Measurements from ENCODE around the gene CYP26A1.
A peak's percentile ranks its signal among the peaks of the same experiment; 100 is the strongest.

CYP26A1 gene

GRCh38 chr10:93067443-93068365 is 6.0 kb upstream of the CYP26A1 start:
- H3K9me3 ChIP-seq (ENCODE audit: control insufficient read depth, insufficient read depth, low read length), result no peaks in the 10 kb centered on the region
- H3K4me1 ChIP-seq (ENCODE audit: control insufficient read depth, insufficient read depth, low read length), result peaks cover 18% of the 10 kb centered on the region
- no peaks in the 10 kb centered on the region for H3K36me3 ChIP-seq (ENCODE audit: control insufficient read depth, insufficient read depth, low read length)
- H3K27me3 ChIP-seq (ENCODE audit: control insufficient read depth, insufficient read depth, low read length), result peaks cover 98% of the 10 kb centered on the region
- H3K9ac ChIP-seq (ENCODE audit: low read depth, low read length), result no peak overlapping the region
- peak overlapping the region; percentile 62 for H3K4me3 ChIP-seq (ENCODE audit: low read depth, low read length)

DNA sequence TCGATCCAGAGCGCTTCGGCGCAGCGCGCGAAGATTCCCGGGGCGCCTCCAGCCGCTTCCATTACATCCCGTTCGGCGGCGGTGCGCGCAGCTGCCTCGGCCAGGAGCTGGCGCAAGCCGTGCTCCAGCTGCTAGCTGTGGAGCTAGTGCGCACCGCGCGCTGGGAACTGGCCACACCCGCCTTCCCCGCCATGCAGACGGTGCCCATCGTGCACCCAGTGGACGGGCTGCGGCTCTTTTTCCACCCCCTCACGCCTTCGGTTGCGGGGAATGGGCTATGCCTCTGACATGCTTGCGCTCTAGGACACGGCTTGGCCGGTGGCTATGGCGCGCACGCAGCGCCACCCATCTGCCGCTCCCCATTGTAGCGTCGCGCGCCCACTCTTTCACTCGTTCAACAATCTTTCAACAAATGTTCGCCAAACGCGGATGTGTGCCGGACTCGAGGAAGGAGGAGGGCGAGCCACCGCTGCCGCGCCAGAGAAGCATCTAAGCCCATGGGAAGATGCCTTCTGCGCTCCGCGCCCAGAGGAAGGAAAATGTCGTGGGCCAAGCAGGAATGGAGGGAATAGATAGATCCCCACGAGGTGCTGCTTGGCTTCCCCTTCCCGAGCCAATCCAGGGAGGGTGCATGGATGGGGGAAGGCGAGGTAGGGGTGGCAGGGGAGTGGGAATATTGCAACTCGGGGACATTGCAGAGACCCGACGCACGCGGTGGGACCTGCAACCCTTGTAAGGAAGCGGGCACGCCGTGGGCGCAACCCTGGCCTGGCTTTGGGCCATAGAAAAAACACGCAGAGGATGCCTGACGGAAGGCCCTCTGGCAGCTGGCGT is 5.1 kb upstream of the CYP26A1 start:
- Histone ChIP-seq H3K4me1 (ENCODE audit: control insufficient read depth, insufficient read depth, low read length) (peaks cover 22% of the 10 kb centered on the region), H3K9me3 (ENCODE audit: control insufficient read depth, insufficient read depth, low read length) (no peaks in the 10 kb centered on the region), H3K4me3 (ENCODE audit: low read depth, low read length) (peak overlapping the region; percentile 62), H3K9ac (ENCODE audit: low read depth, low read length) (no peak overlapping the region), H3K36me3 (ENCODE audit: control insufficient read depth, insufficient read depth, low read length) (no peaks in the 10 kb centered on the region), H3K27me3 (ENCODE audit: control insufficient read depth, insufficient read depth, low read length) (peaks cover 97% of the 10 kb centered on the region)

GRCh38 chr10:93069245-93069561 is 4.5 kb upstream of the CYP26A1 start:
- peaks cover 22% of the 10 kb centered on the region for H3K4me1 ChIP-seq (ENCODE audit: control insufficient read depth, insufficient read depth, low read length)
- H3K9me3 ChIP-seq (ENCODE audit: control insufficient read depth, insufficient read depth, low read length), result no peaks in the 10 kb centered on the region
- H3K27me3 ChIP-seq (ENCODE audit: control insufficient read depth, insufficient read depth, low read length), result peaks cover 97% of the 10 kb centered on the region
- no peak overlapping the region for H3K9ac ChIP-seq (ENCODE audit: low read depth, low read length)
- H3K36me3 ChIP-seq (ENCODE audit: control insufficient read depth, insufficient read depth, low read length), result no peaks in the 10 kb centered on the region
- H3K4me3 ChIP-seq (ENCODE audit: low read depth, low read length), result peak overlapping the region; percentile 62

DNA sequence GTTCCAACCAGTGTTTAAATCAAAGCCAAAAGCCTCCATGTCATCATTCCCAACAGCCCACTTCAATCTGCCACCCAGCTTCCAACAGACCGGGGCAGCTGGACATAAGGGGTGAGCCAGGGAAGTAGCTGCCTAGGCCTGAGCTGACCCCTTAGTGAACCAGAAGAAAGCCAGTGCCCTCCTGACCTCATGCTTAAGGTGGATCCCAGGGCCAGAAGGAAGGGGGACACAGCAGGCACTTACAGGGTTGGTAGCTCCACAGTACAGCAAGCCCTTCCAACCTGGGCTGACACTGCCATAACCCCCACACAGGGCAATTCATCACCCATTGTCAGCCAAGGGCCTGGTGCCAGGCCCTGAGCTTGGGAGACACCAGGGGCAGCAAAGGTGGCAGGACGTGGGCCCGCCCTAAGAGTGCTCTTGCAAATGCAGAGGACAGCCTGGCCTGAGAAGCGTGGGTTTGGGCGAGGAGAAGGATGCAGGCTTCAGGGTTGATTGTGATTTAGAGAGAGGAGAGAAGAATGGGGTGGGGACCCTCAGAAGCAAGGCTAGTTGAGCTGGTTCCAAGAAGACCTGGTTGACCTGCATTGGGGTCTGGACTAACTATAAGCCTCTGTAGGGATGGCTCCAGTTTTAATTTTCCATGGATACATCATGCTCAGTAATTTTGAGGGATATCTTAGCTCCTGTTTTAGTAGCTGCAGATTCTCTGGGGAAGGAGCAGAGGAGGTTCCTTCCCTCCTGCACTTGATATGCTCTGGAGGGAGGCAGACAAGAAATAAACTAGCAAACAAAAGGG is 3.1 kb upstream of the CYP26A1 start:
- Histone ChIP-seq H3K9ac (ENCODE audit: low read depth, low read length) (no peak overlapping the region), H3K9me3 (ENCODE audit: control insufficient read depth, insufficient read depth, low read length) (no peaks in the 10 kb centered on the region), H3K36me3 (ENCODE audit: control insufficient read depth, insufficient read depth, low read length) (no peaks in the 10 kb centered on the region), H3K4me3 (ENCODE audit: low read depth, low read length) (peak overlapping the region; percentile 1), H3K4me1 (ENCODE audit: control insufficient read depth, insufficient read depth, low read length) (peaks cover 17% of the 10 kb centered on the region), H3K27me3 (ENCODE audit: control insufficient read depth, insufficient read depth, low read length) (peaks cover 97% of the 10 kb centered on the region)

DNA sequence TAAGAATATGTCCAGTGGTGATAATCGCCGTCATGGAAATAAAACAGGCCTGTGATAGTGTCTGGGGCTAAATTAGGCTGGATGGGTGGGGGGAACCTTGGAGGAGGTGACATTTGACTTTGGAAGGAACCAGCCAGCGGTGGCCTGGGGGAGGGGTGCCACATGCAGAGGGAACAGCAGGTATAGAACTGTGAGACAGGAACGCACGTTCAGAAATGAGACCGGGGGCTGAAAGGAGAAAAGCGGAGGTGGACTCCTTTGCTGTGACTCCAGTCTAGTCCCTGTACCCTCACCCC is 2.6 kb upstream of the CYP26A1 start:
- no peaks in the 10 kb centered on the region for H3K36me3 ChIP-seq (ENCODE audit: control insufficient read depth, insufficient read depth, low read length)
- H3K9ac ChIP-seq (ENCODE audit: low read depth, low read length), result no peak overlapping the region
- peaks cover 97% of the 10 kb centered on the region for H3K27me3 ChIP-seq (ENCODE audit: control insufficient read depth, insufficient read depth, low read length)
- peaks cover 17% of the 10 kb centered on the region for H3K4me1 ChIP-seq (ENCODE audit: control insufficient read depth, insufficient read depth, low read length)
- no peak overlapping the region for H3K4me3 ChIP-seq (ENCODE audit: low read depth, low read length)
- no peaks in the 10 kb centered on the region for H3K9me3 ChIP-seq (ENCODE audit: control insufficient read depth, insufficient read depth, low read length)

- Histone ChIP-seq H3K9ac (ENCODE audit: low read depth, low read length) (no peak overlapping the region), H3K36me3 (ENCODE audit: control insufficient read depth, insufficient read depth, low read length) (no peaks in the 10 kb centered on the region), H3K27me3 (ENCODE audit: control insufficient read depth, insufficient read depth, low read length) (peaks cover 97% of the 10 kb centered on the region), H3K4me1 (ENCODE audit: control insufficient read depth, insufficient read depth, low read length) (peaks cover 17% of the 10 kb centered on the region), H3K9me3 (ENCODE audit: control insufficient read depth, insufficient read depth, low read length) (no peaks in the 10 kb centered on the region), H3K4me3 (ENCODE audit: low read depth, low read length) (peak overlapping the region; percentile 68)
Measured at GRCh38 chr10:93071674-93072224, 1.9 kb upstream of the CYP26A1 start.

- peaks cover 17% of the 10 kb centered on the region for H3K4me1 ChIP-seq (ENCODE audit: control insufficient read depth, insufficient read depth, low read length)
- H3K36me3 ChIP-seq (ENCODE audit: control insufficient read depth, insufficient read depth, low read length), result no peaks in the 10 kb centered on the region
- peaks cover 97% of the 10 kb centered on the region for H3K27me3 ChIP-seq (ENCODE audit: control insufficient read depth, insufficient read depth, low read length)
- H3K9me3 ChIP-seq (ENCODE audit: control insufficient read depth, insufficient read depth, low read length), result no peaks in the 10 kb centered on the region
- peak overlapping the region; percentile 68 for H3K4me3 ChIP-seq (ENCODE audit: low read depth, low read length)
- no peak overlapping the region for H3K9ac ChIP-seq (ENCODE audit: low read depth, low read length)
Measured at GRCh38 chr10:93072225-93072712, 1.4 kb upstream of the CYP26A1 start.

- Histone ChIP-seq H3K4me1 (ENCODE audit: control insufficient read depth, insufficient read depth, low read length) (peaks cover 17% of the 10 kb centered on the region), H3K4me3 (ENCODE audit: low read depth, low read length) (peak overlapping the region; percentile 68), H3K9me3 (ENCODE audit: control insufficient read depth, insufficient read depth, low read length) (no peaks in the 10 kb centered on the region), H3K9ac (ENCODE audit: low read depth, low read length) (no peak overlapping the region), H3K36me3 (ENCODE audit: control insufficient read depth, insufficient read depth, low read length) (no peaks in the 10 kb centered on the region), H3K27me3 (ENCODE audit: control insufficient read depth, insufficient read depth, low read length) (peaks cover 97% of the 10 kb centered on the region)
Measured at GRCh38 chr10:93072713-93073538, 767 bp upstream of the CYP26A1 start.

DNA sequence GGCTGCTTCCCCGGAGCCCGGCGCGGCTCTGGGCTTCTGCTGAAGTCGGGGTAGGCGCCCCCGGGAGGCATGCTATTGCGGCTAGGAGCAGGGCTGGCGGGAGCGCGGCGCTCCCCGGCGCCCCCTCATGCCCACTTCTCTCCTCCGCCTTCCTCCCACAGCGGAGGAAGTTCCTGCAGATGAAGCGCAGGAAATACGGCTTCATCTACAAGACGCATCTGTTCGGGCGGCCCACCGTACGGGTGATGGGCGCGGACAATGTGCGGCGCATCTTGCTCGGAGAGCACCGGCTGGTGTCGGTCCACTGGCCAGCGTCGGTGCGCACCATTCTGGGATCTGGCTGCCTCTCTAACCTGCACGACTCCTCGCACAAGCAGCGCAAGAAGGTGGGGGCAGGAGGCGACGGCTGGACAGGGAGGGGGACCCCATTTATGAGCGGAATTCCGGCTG is 479 bp downstream of the CYP26A1 start:
- Histone ChIP-seq H3K9me3 (ENCODE audit: control insufficient read depth, insufficient read depth, low read length) (no peaks in the 10 kb centered on the region), H3K4me3 (ENCODE audit: low read depth, low read length) (peak overlapping the region; percentile 68), H3K9ac (ENCODE audit: low read depth, low read length) (no peak overlapping the region), H3K27me3 (ENCODE audit: control insufficient read depth, insufficient read depth, low read length) (peaks cover 89% of the 10 kb centered on the region), H3K4me1 (ENCODE audit: control insufficient read depth, insufficient read depth, low read length) (peaks cover 14% of the 10 kb centered on the region), H3K36me3 (ENCODE audit: control insufficient read depth, insufficient read depth, low read length) (no peaks in the 10 kb centered on the region)

DNA sequence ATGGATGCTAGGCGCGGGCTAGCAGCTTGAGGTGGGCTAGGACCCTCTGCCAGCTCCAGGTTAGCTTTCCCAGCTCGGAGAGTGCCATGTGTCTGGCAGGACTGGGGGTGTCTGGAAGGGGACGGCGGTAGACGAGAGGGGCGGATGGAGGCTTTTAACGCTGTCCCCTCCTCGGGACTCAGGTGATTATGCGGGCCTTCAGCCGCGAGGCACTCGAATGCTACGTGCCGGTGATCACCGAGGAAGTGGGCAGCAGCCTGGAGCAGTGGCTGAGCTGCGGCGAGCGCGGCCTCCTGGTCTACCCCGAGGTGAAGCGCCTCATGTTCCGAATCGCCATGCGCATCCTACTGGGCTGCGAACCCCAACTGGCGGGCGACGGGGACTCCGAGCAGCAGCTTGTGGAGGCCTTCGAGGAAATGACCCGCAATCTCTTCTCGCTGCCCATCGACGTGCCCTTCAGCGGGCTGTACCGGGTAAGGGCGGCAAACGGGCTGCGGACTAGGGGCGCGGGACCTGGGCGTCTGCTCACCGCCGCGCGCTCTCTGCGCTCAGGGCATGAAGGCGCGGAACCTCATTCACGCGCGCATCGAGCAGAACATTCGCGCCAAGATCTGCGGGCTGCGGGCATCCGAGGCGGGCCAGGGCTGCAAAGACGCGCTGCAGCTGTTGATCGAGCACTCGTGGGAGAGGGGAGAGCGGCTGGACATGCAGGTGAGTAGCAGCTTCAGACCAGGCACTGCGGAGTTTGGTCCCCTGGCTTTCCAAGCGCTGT is 1.1 kb downstream of the CYP26A1 start:
- Histone ChIP-seq H3K9me3 (ENCODE audit: control insufficient read depth, insufficient read depth, low read length) (no peaks in the 10 kb centered on the region), H3K36me3 (ENCODE audit: control insufficient read depth, insufficient read depth, low read length) (no peaks in the 10 kb centered on the region), H3K9ac (ENCODE audit: low read depth, low read length) (peak overlapping the region; percentile 12), H3K4me1 (ENCODE audit: control insufficient read depth, insufficient read depth, low read length) (peaks cover 14% of the 10 kb centered on the region), H3K4me3 (ENCODE audit: low read depth, low read length) (peak overlapping the region; percentile 68), H3K27me3 (ENCODE audit: control insufficient read depth, insufficient read depth, low read length) (peaks cover 89% of the 10 kb centered on the region)
